Karpas-422 (cell line): ENCODE measurements around the gene TUB. TPM values are rescaled to one million over a fixed set of nuclear protein-coding genes. Genes with fewer than 3 reads are reported as not detected.

Experiments
- DNase-seq: peaks from one replicate; pipeline ENCODE4 v3.0.0-alpha.2; 2015
- H2AFZ ChIP-seq: fragments of 200-600 bp; sonication (generic); 2 replicates; pipeline ENCODE4 v1.6.1; 2014; ENCODE audit warnings: antibody characterized with exemption, low read length, mixed read lengths
- H3K27ac ChIP-seq: fragments of 200-600 bp; sonication (generic); 2 replicates; pipeline ENCODE4 v1.5.1; 2014; ENCODE audit warnings: mild to moderate bottlenecking, low read length, moderate library complexity
- H3K27me3 ChIP-seq: fragments of 200-600 bp; sonication (generic); 2 replicates; pipeline ENCODE4 v1.6.1; 2014; ENCODE audit warnings: low read length, mixed read lengths
- H3K36me3 ChIP-seq: fragments of 200-600 bp; sonication (generic); 2 replicates; pipeline ENCODE4 v1.6.1; 2014; ENCODE audit warnings: low read length, mixed read lengths; ENCODE audit not compliant: insufficient read depth
- H3K4me1 ChIP-seq: fragments of 200-600 bp; sonication (generic); 2 replicates; pipeline ENCODE4 v1.6.1; 2014; ENCODE audit warnings: mild to moderate bottlenecking, low read length, mixed read lengths
- H3K4me2 ChIP-seq: fragments of 200-600 bp; sonication (generic); 2 replicates; pipeline ENCODE4 v1.6.1; 2014; ENCODE audit warnings: low read length, low read depth, mild to moderate bottlenecking; ENCODE audit not compliant: poor library complexity, severe bottlenecking
- H3K4me3 ChIP-seq: fragments of 200-600 bp; sonication (generic); 2 replicates; pipeline ENCODE4 v1.5.1; 2014; ENCODE audit warnings: mild to moderate bottlenecking, antibody characterized with exemption, low read length, mixed read lengths
- H3K79me2 ChIP-seq: fragments of 200-600 bp; sonication (generic); 2 replicates; pipeline ENCODE4 v1.6.1; 2014; ENCODE audit warnings: mild to moderate bottlenecking, low read length, mixed read lengths
- H3K9ac ChIP-seq: fragments of 200-600 bp; sonication (generic); 2 replicates; pipeline ENCODE4 v1.6.0; 2014; ENCODE audit warnings: low read length
- H3K9me2 ChIP-seq: fragments of 200-600 bp; sonication (generic), shearing (Covaris generic); replicated peaks from 2 replicates; pipeline ENCODE4 v1.6.0; 2014; ENCODE audit warnings: mild to moderate bottlenecking, low read length, moderate library complexity; ENCODE audit not compliant: insufficient read depth
- H3K9me3 ChIP-seq: fragments of 300-700, 200-600 bp; sonication (generic); 2 replicates; pipeline ENCODE4 v1.6.1; 2014; ENCODE audit warnings: low read length, mixed read lengths
- H4K20me1 ChIP-seq: fragments of 200-600 bp; sonication (generic); 2 replicates; pipeline ENCODE4 v1.6.1; 2014; ENCODE audit warnings: mild to moderate bottlenecking, antibody characterized with exemption, low read length, low read depth; ENCODE audit not compliant: insufficient read depth
- total RNA-seq: library from RNA; depleted of rRNA; stranded (reverse); fragments of >200 nt; shearing (Covaris generic); gene quantifications from 2 replicates; pipeline ENCODE4 v1.2.3, GENCODE V29; 2014; ENCODE audit warnings: low replicate concordance

TUB gene
- total RNA-seq, 1 experiment from 2014 or later, result not detected

DNA sequence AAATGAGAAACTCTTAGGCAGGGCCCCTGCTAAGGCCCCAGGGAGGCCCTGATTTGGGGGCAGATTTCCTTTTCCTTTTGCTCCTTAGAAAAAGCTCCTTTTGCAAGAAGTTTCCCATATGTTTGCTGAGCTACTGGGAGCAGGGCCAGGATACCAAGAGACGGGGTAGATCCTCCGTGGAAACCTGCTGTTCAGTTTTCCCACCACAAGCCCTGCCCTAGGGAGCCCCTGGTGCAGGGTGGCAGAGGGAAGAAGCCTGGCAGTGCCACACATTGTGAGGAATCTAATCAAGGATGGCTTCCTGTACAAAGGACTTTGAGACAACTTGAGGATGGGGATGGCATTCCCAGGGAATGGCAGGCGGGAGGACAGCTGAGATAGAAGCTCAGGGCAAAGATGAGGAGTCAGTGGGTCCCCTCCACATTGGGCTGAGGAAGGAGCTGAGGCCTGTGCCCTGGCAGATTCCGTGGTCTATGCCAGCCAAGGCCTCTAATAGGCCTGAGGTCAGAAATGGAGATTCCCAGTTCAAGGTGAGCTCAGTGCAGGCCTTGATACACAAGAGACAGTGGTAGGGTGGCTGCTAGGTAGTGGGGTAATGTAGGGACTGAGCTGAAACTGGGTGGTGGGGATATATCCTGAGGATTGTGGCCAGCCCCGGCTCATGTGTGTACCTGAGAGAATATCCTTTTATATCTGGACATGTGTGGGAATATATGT lies 15.0 kb downstream of the TUB start:
- Histone ChIP-seq H3K9me3 (no peaks in the 10 kb centered on the region), H3K4me2 (no peak overlapping the region), H3K9ac (no peak overlapping the region), H3K9me2 (no peaks in the 10 kb centered on the region), H3K79me2 (no peaks in the 10 kb centered on the region), H2AFZ (no peak overlapping the region), H3K27me3 (no peaks in the 10 kb centered on the region), H4K20me1 (no peaks in the 10 kb centered on the region), H3K4me3 (no peak overlapping the region), H3K27ac (no peak overlapping the region), H3K36me3 (no peaks in the 10 kb centered on the region), H3K4me1 (no peaks in the 10 kb centered on the region; the same call in 1 of the 2 replicates)
- no peak for DNase-seq

- Histone ChIP-seq H3K9me2 (no peaks in the 10 kb centered on the region), H2AFZ (no peak overlapping the region), H3K4me2 (no peak overlapping the region), H3K27ac (no peak overlapping the region), H3K9me3 (no peaks in the 10 kb centered on the region), H3K9ac (no peak overlapping the region), H3K4me1 (no peaks in the 10 kb centered on the region; the same call in 1 of the 2 replicates), H3K27me3 (no peaks in the 10 kb centered on the region), H3K79me2 (no peaks in the 10 kb centered on the region), H3K36me3 (no peaks in the 10 kb centered on the region), H4K20me1 (no peaks in the 10 kb centered on the region), H3K4me3 (no peak overlapping the region)
- no peak for DNase-seq
Observed at GRCh38 chr11:8096575-8096974, 15.6 kb downstream of the TUB start.

GRCh38 chr11:8097062-8097461 lies 16.1 kb downstream of the TUB start:
- Histone ChIP-seq H2AFZ (no peak overlapping the region), H3K9me3 (no peaks in the 10 kb centered on the region), H3K4me1 (no peaks in the 10 kb centered on the region; the same call in 1 of the 2 replicates), H3K79me2 (no peaks in the 10 kb centered on the region), H3K4me2 (no peak overlapping the region), H4K20me1 (no peaks in the 10 kb centered on the region), H3K9ac (no peak overlapping the region), H3K4me3 (no peak overlapping the region), H3K27me3 (no peaks in the 10 kb centered on the region), H3K9me2 (no peaks in the 10 kb centered on the region), H3K27ac (no peak overlapping the region), H3K36me3 (no peaks in the 10 kb centered on the region)
- DNase-seq, result no peak

GRCh38 chr11:8097468-8097867 lies 16.5 kb downstream of the TUB start:
- no peak overlapping the region for H2AFZ ChIP-seq
- H3K36me3 ChIP-seq, result no peaks in the 10 kb centered on the region
- no peaks in the 10 kb centered on the region for H3K9me3 ChIP-seq
- H3K9me2 ChIP-seq, result no peaks in the 10 kb centered on the region
- H4K20me1 ChIP-seq, result no peaks in the 10 kb centered on the region
- H3K9ac ChIP-seq, result no peak overlapping the region
- H3K27me3 ChIP-seq, result no peaks in the 10 kb centered on the region
- no peak overlapping the region for H3K4me2 ChIP-seq
- H3K27ac ChIP-seq, result no peak overlapping the region
- H3K79me2 ChIP-seq, result no peaks in the 10 kb centered on the region
- H3K4me3 ChIP-seq, result no peak overlapping the region
- no peaks in the 10 kb centered on the region; the same call in 1 of the 2 replicates for H3K4me1 ChIP-seq
- DNase-seq, result no peak

DNA sequence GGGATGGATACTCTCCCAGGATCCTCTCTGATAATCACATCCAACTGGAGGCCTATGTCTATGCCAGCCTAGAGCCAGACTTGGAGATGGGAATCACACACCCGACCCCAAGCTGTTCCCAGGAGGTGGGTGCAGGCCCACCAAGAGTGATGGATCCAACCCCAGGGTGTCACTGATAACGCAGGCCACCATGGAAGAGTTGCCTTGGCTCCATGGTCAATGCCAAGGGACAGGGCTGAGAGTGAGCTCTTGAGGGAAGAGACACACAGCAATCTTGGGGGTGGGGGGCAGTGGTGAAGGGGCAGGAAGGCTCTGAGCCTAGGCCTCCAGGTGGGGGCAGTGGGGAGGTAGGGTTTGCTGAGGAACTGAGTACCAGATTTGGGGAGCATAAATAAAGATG lies 16.9 kb downstream of the TUB start:
- H2AFZ ChIP-seq, result no peak overlapping the region
- H3K9ac ChIP-seq, result no peak overlapping the region
- H4K20me1 ChIP-seq, result no peaks in the 10 kb centered on the region
- H3K9me2 ChIP-seq, result no peaks in the 10 kb centered on the region
- H3K4me1 ChIP-seq, result no peaks in the 10 kb centered on the region
- no peak overlapping the region for H3K4me3 ChIP-seq
- H3K27ac ChIP-seq, result no peak overlapping the region
- DNase-seq, result no peak
- H3K4me2 ChIP-seq, result no peak overlapping the region
- no peaks in the 10 kb centered on the region for H3K79me2 ChIP-seq
- H3K36me3 ChIP-seq, result no peaks in the 10 kb centered on the region
- H3K9me3 ChIP-seq, result no peaks in the 10 kb centered on the region
- H3K27me3 ChIP-seq, result no peaks in the 10 kb centered on the region

- Histone ChIP-seq H3K4me3 (no peak overlapping the region), H3K27ac (no peak overlapping the region), H3K4me2 (no peak overlapping the region), H3K9me3 (no peaks in the 10 kb centered on the region), H2AFZ (no peak overlapping the region), H3K9ac (no peak overlapping the region), H4K20me1 (no peaks in the 10 kb centered on the region), H3K4me1 (no peaks in the 10 kb centered on the region), H3K79me2 (no peaks in the 10 kb centered on the region), H3K9me2 (no peaks in the 10 kb centered on the region), H3K36me3 (no peaks in the 10 kb centered on the region), H3K27me3 (no peaks in the 10 kb centered on the region)
- DNase-seq, result no peak
Observed at GRCh38 chr11:8098361-8098760, 17.4 kb downstream of the TUB start.

DNA sequence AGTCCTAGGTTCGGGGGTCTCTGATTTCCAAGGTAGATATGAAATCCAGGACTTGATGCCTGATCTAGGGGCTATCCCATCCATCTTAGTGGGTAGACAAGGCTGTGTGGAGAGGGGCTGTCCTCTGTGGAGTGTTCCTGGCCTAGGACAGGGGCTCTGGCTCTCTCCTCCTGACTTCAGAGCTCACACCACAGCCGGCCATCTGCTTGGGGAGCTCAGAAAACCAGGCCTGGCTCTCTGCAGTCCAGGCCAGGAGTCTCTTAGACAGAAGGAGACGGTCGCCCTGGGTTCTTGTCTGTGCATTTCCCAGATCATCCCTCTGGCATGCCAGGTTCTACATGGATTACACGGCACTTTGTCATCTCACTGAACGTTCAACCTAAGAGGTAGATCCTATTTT lies 17.9 kb downstream of the TUB start:
- no peak overlapping the region for H3K9ac ChIP-seq
- H3K4me1 ChIP-seq, result no peaks in the 10 kb centered on the region
- DNase-seq, result no peak
- no peaks in the 10 kb centered on the region for H3K79me2 ChIP-seq
- no peak overlapping the region for H3K4me3 ChIP-seq
- H3K27ac ChIP-seq, result no peak overlapping the region
- no peak overlapping the region for H2AFZ ChIP-seq
- H3K4me2 ChIP-seq, result no peak overlapping the region
- H4K20me1 ChIP-seq, result no peaks in the 10 kb centered on the region
- no peaks in the 10 kb centered on the region for H3K9me3 ChIP-seq
- H3K9me2 ChIP-seq, result no peaks in the 10 kb centered on the region
- no peaks in the 10 kb centered on the region for H3K36me3 ChIP-seq
- no peaks in the 10 kb centered on the region for H3K27me3 ChIP-seq

GRCh38 chr11:8099291-8099899 lies 18.4 kb downstream of the TUB start:
- Histone ChIP-seq H3K27me3 (no peaks in the 10 kb centered on the region), H3K4me1 (no peaks in the 10 kb centered on the region), H3K9ac (no peak overlapping the region), H3K4me2 (no peak overlapping the region), H3K9me2 (no peaks in the 10 kb centered on the region), H3K27ac (no peak overlapping the region), H2AFZ (no peak overlapping the region), H4K20me1 (no peaks in the 10 kb centered on the region), H3K36me3 (no peaks in the 10 kb centered on the region), H3K79me2 (no peaks in the 10 kb centered on the region), H3K4me3 (no peak overlapping the region), H3K9me3 (no peaks in the 10 kb centered on the region)
- DNase-seq, result peak; percentile 89
